OCI-LY1 (cell line): ENCODE results near the gene ADAR.

Experiments
- H2AFZ ChIP-seq: fragments of 200-600 bp; sonication (generic), shearing (Covaris generic); 2 replicates; pipeline ENCODE4 v1.6.0; 2014; ENCODE audit warnings: antibody characterized with exemption, mild to moderate bottlenecking, low read length
- H3F3A ChIP-seq: fragments of 200-600 bp; sonication (generic), shearing (Covaris generic); 2 replicates; pipeline ENCODE4 v1.6.0; 2014; ENCODE audit warnings: mild to moderate bottlenecking, antibody characterized with exemption, low read length, moderate library complexity; ENCODE audit not compliant: insufficient read depth
- H3K27ac ChIP-seq: fragments of 200-600 bp; sonication (generic); 2 replicates; pipeline ENCODE4 v1.5.1; 2014; ENCODE audit warnings: low read length, mixed run types, mild to moderate bottlenecking, low read depth; ENCODE audit not compliant: poor library complexity, severe bottlenecking
- H3K27me3 ChIP-seq: fragments of 200-600 bp; sonication (generic); 2 replicates; pipeline ENCODE4 v1.6.0; 2014; ENCODE audit warnings: antibody characterized with exemption, mild to moderate bottlenecking, low read length, moderate library complexity; ENCODE audit not compliant: insufficient read depth
- H3K36me3 ChIP-seq: fragments of 200-600 bp; sonication (generic); 2 replicates; pipeline ENCODE4 v1.6.1; 2014; ENCODE audit warnings: mild to moderate bottlenecking, antibody characterized with exemption, low read length, moderate library complexity, mixed read lengths; ENCODE audit not compliant: insufficient read depth
- H3K4me1 ChIP-seq: fragments of 200-600 bp; sonication (generic); 2 replicates; pipeline ENCODE4 v1.5.1; 2014; ENCODE audit warnings: mild to moderate bottlenecking, low read length, moderate library complexity; ENCODE audit not compliant: insufficient read depth, severe bottlenecking
- H3K4me2 ChIP-seq: fragments of 200-600 bp; sonication (generic), shearing (Covaris generic); 2 replicates; pipeline ENCODE4 v1.6.1; 2014; ENCODE audit warnings: low read length
- H3K4me3 ChIP-seq: fragments of 200-600 bp; sonication (generic); 2 replicates; pipeline ENCODE4 v1.5.1; 2014; ENCODE audit warnings: low read length, low read depth, mild to moderate bottlenecking, mixed read lengths; ENCODE audit not compliant: poor library complexity, severe bottlenecking
- H3K79me2 ChIP-seq: fragments of 200-600 bp; shearing (Covaris generic); 2 replicates; pipeline ENCODE4 v1.6.1; 2016; ENCODE audit warnings: mixed run types, low read length, mixed read lengths; ENCODE audit not compliant: insufficient read depth
- H3K9ac ChIP-seq: fragments of 200-600 bp; sonication (generic), shearing (Covaris generic); 2 replicates; pipeline ENCODE4 v1.6.1; 2014; ENCODE audit warnings: mild to moderate bottlenecking, low read length, mixed read lengths
- H3K9me2 ChIP-seq: fragments of 200-600 bp; sonication (generic), shearing (Covaris generic); 2 replicates; pipeline ENCODE4 v1.6.1; 2014; ENCODE audit warnings: low read depth, mild to moderate bottlenecking, low read length, mixed read lengths
- H3K9me3 ChIP-seq: fragments of 200-600 bp; shearing (Covaris generic); 2 replicates; pipeline ENCODE4 v1.6.1; 2014; ENCODE audit warnings: low read length, mixed read lengths
- H4K20me1 ChIP-seq: fragments of 200-600 bp; sonication (generic), shearing (Covaris generic); 2 replicates; pipeline ENCODE4 v1.6.0; 2016; ENCODE audit warnings: mild to moderate bottlenecking, low read length; ENCODE audit not compliant: insufficient read depth
- EZH2 ChIP-seq: fragments of 200-600 bp; sonication (generic), shearing (Covaris generic); IDR thresholded peaks from 2 replicates; pipeline ENCODE4 v1.8.0; 2017; ENCODE audit warnings: borderline replicate concordance, mixed run types, mild to moderate bottlenecking, antibody characterized with exemption, low read length, moderate library complexity, mixed read lengths
- TF ChIP-seq, protein P1 (sequence below): fragments of 200-600 bp; sonication (generic), shearing (Covaris generic); IDR thresholded peaks from 2 replicates; pipeline ENCODE4 v1.5.1; 2017; ENCODE audit warnings: mild to moderate bottlenecking, antibody characterized with exemption, low read length, moderate library complexity, mixed read lengths

Gene ADAR

GRCh38 chr1:154591206-154591605 is 16.8 kb downstream of the ADAR start:
- Histone ChIP-seq H2AFZ (no peak overlapping the region), H3K4me1 (no peaks in the 10 kb centered on the region), H4K20me1 (no peaks in the 10 kb centered on the region), H3K9ac (no peak overlapping the region), H3F3A (no peaks in the 10 kb centered on the region), H3K27ac (no peak overlapping the region), H3K4me2 (no peak overlapping the region), H3K27me3 (no peaks in the 10 kb centered on the region), H3K4me3 (no peak overlapping the region), H3K9me2 (no peaks in the 10 kb centered on the region), H3K36me3 (peaks cover 98% of the 10 kb centered on the region), H3K9me3 (no peaks in the 10 kb centered on the region), H3K79me2 (no peaks in the 10 kb centered on the region)
- TF ChIP-seq, protein P1, sequence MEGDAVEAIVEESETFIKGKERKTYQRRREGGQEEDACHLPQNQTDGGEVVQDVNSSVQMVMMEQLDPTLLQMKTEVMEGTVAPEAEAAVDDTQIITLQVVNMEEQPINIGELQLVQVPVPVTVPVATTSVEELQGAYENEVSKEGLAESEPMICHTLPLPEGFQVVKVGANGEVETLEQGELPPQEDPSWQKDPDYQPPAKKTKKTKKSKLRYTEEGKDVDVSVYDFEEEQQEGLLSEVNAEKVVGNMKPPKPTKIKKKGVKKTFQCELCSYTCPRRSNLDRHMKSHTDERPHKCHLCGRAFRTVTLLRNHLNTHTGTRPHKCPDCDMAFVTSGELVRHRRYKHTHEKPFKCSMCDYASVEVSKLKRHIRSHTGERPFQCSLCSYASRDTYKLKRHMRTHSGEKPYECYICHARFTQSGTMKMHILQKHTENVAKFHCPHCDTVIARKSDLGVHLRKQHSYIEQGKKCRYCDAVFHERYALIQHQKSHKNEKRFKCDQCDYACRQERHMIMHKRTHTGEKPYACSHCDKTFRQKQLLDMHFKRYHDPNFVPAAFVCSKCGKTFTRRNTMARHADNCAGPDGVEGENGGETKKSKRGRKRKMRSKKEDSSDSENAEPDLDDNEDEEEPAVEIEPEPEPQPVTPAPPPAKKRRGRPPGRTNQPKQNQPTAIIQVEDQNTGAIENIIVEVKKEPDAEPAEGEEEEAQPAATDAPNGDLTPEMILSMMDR, result no peak
- TF ChIP-seq EZH2, result no peak

DNA sequence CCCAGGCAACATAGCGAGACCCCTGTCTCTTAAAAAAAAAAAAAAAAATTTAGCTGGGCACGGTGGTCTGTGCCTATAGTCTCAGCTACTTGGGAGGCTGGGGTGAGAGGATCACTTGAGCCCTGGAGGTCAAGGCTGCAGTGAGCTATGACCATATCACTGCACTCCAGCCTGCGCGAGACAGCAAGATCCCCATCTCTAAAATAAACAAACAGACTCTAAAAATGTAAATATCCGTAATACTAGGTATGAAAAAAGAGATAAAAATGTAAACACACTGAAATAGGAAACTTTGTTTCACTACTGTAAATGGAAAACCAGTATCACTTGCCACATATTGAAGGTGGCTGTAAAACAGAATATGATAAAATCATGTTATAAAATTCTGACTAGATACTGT is 17.2 kb downstream of the ADAR start:
- Histone ChIP-seq H3K79me2 (no peaks in the 10 kb centered on the region), H3K9me3 (no peaks in the 10 kb centered on the region), H3K4me3 (no peak overlapping the region), H3K27me3 (no peaks in the 10 kb centered on the region), H3K9ac (no peak overlapping the region), H3K36me3 (peaks cover 98% of the 10 kb centered on the region), H2AFZ (no peak overlapping the region), H3K9me2 (no peaks in the 10 kb centered on the region), H3K27ac (no peak overlapping the region), H3F3A (no peaks in the 10 kb centered on the region), H3K4me2 (no peak overlapping the region), H3K4me1 (no peaks in the 10 kb centered on the region), H4K20me1 (no peaks in the 10 kb centered on the region)
- no peak for TF ChIP-seq EZH2

DNA sequence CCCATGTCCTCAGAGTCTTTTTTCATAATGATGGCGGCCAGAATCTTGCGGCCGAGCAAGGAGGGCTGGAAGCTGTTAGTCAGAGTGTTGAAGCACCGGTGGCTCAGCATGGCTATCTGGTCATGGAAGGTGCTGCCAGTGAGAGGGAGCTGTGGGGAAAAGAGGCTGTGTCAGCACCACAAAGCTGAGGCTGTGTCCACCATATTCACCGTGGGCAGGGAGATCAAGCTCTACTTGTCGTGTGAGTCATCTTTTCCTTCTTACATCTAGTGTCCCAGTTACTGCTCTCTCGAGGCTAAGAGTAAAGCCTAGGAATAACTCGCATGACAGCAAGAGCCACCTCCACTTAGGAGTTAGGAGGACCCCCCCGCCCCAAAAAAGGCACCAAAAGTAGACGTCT is 18.2 kb downstream of the ADAR start:
- H3K4me1 ChIP-seq, result peaks cover 7% of the 10 kb centered on the region
- no peak for TF ChIP-seq EZH2
- TF ChIP-seq, protein P1, result no peak
- H3K4me3 ChIP-seq, result no peak overlapping the region
- H3K9ac ChIP-seq, result no peak overlapping the region
- peaks cover 100% of the 10 kb centered on the region for H3K36me3 ChIP-seq
- H3K27me3 ChIP-seq, result no peaks in the 10 kb centered on the region
- H3K9me3 ChIP-seq, result no peaks in the 10 kb centered on the region
- H4K20me1 ChIP-seq, result no peaks in the 10 kb centered on the region
- H2AFZ ChIP-seq, result no peak overlapping the region
- H3K79me2 ChIP-seq, result no peaks in the 10 kb centered on the region
- H3F3A ChIP-seq, result no peaks in the 10 kb centered on the region
- no peak overlapping the region for H3K4me2 ChIP-seq
- no peak overlapping the region for H3K27ac ChIP-seq
- no peaks in the 10 kb centered on the region for H3K9me2 ChIP-seq

DNA sequence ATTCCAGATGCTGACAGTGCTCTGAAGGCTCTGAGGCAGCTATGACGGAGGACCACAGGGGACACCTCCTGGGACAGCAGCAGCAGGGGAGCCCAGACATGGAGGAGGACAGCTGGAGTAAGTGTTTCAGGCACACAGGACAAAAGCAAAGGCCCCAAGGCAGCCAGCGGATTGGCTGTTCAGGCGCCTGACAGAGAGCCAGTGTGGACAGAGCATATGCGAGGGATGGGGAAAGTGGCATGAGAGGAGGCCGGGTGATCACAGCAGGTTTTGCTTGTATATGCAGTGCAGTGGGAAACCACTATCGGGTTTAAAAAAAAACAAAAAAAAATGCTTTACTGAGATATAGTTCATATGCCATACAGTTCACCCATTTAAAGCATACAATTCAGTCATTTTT is 21.3 kb downstream of the ADAR start:
- Histone ChIP-seq H3K9me2 (no peaks in the 10 kb centered on the region), H3K79me2 (no peaks in the 10 kb centered on the region), H3K36me3 (peaks cover 100% of the 10 kb centered on the region), H3K27me3 (no peaks in the 10 kb centered on the region), H3K4me1 (peaks cover 11% of the 10 kb centered on the region), H3K9ac (no peak overlapping the region), H3K4me2 (no peak overlapping the region), H3F3A (0 out of 2 replicates have a peak, but pooled peaks cover 3% of the 10 kb centered on the region), H4K20me1 (no peaks in the 10 kb centered on the region), H3K4me3 (no peak overlapping the region), H3K27ac (no peak overlapping the region), H3K9me3 (no peaks in the 10 kb centered on the region), H2AFZ (no peak overlapping the region)
- TF ChIP-seq, protein P1, result no peak
- no peak for TF ChIP-seq EZH2
